RWPE2 (cell line): ENCODE data around the gene SYK.
"Not testable (repeated sequence)": the region's sequence is repeated elsewhere in the genome, so short reads cannot be mapped to it uniquely, and the experiment has no call there.

Experiments used
- ATAC-seq: fragments of 200-7000 bp; cut with Tn5 transposase; 3 replicates; pipeline ENCODE4 v1.9.1; 2021; ENCODE audit warnings: low read depth
- DNase-seq: peaks from one replicate; pipeline ENCODE4 v3.0.0-alpha.2; 2020; ENCODE audit warnings: low spot score
- H3K27ac ChIP-seq: fragments of 450-650 bp; 2 replicates; pipeline ENCODE4 v1.5.1; 2017; ENCODE audit warnings: mild to moderate bottlenecking; ENCODE audit not compliant: poor library complexity, severe bottlenecking
- H3K27me3 ChIP-seq: fragments of 250-450 bp; sonication (Bioruptor Pico); 2 replicates; pipeline ENCODE4 v1.5.1; 2021; ENCODE audit warnings: mild to moderate bottlenecking, moderate library complexity; ENCODE audit not compliant: insufficient read depth, poor library complexity, severe bottlenecking
- H3K36me3 ChIP-seq: fragments of 250-450 bp; sonication (Bioruptor Pico); 2 replicates; pipeline ENCODE4 v1.5.1; 2020; ENCODE audit warnings: low read depth, mild to moderate bottlenecking, moderate library complexity
- H3K4me1 ChIP-seq: fragments of 250-450 bp; sonication (Bioruptor Pico); 2 replicates; pipeline ENCODE4 v1.5.1; 2021; ENCODE audit warnings: mild to moderate bottlenecking, moderate library complexity; ENCODE audit not compliant: insufficient read depth, poor library complexity, severe bottlenecking
- H3K4me3 ChIP-seq: fragments of 250-450 bp; sonication (Bioruptor Pico); 2 replicates; pipeline ENCODE4 v1.5.1; 2021; ENCODE audit warnings: mild to moderate bottlenecking, moderate library complexity; ENCODE audit not compliant: severe bottlenecking
- H3K9me3 ChIP-seq: fragments of 250-450 bp; sonication (Bioruptor Pico); 2 replicates; pipeline ENCODE4 v1.5.1; 2021; ENCODE audit warnings: mild to moderate bottlenecking, moderate library complexity; ENCODE audit not compliant: severe bottlenecking
- TF ChIP-seq, protein P1 (sequence below): fragments of 450-650 bp; IDR thresholded peaks from one replicate; pipeline ENCODE4 v1.5.1; 2017; ENCODE audit warnings: mild to moderate bottlenecking, moderate library complexity; ENCODE audit not compliant: poor library complexity, severe bottlenecking

SYK gene

DNA sequence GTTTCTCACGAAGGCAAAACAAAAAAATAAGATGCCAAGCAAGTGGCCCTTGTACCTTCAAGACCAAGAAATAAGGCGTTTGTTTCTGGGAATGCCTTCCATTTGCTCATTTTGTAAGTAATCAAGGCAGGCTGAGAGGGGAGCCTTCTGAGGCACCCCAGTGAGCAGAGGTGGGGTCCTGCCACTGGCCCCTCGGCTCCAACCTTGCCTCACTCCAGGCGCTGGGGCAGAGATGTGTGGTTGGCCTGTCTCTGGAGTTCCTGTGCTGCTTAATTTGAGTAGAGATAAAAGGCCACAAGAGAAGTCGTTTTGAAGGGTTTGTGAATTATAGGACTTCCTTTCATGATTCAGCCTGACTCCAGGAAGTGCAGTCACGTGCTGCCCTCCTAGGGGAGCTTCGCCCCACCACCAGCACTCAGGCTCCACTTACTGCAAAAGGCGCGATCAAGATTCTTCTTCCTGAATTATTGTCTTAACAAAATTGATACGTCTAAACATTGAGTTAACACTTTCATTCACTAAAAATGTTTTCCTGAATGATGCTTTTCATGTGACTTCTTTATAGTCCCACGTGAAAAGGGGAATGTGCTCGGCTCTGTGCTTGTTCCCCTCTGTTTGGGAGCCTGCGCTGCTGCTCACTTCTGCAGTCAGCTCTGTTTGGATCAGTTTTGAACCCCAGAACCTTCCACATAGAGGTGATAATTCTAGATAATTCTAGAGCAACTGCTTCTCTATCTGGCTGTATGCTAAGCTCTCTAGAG is 13.7 kb downstream of the SYK start:
- Histone ChIP-seq H3K27me3 (no peaks in the 10 kb centered on the region), H3K4me1 (peaks cover 8% of the 10 kb centered on the region), H3K27ac (no peak overlapping the region), H3K4me3 (no peak overlapping the region), H3K36me3 (no peaks in the 10 kb centered on the region), H3K9me3 (no peaks in the 10 kb centered on the region)
- DNase-seq (no peak), ATAC-seq (no peak)
- TF ChIP-seq, protein P1, sequence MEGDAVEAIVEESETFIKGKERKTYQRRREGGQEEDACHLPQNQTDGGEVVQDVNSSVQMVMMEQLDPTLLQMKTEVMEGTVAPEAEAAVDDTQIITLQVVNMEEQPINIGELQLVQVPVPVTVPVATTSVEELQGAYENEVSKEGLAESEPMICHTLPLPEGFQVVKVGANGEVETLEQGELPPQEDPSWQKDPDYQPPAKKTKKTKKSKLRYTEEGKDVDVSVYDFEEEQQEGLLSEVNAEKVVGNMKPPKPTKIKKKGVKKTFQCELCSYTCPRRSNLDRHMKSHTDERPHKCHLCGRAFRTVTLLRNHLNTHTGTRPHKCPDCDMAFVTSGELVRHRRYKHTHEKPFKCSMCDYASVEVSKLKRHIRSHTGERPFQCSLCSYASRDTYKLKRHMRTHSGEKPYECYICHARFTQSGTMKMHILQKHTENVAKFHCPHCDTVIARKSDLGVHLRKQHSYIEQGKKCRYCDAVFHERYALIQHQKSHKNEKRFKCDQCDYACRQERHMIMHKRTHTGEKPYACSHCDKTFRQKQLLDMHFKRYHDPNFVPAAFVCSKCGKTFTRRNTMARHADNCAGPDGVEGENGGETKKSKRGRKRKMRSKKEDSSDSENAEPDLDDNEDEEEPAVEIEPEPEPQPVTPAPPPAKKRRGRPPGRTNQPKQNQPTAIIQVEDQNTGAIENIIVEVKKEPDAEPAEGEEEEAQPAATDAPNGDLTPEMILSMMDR = no peak

DNA sequence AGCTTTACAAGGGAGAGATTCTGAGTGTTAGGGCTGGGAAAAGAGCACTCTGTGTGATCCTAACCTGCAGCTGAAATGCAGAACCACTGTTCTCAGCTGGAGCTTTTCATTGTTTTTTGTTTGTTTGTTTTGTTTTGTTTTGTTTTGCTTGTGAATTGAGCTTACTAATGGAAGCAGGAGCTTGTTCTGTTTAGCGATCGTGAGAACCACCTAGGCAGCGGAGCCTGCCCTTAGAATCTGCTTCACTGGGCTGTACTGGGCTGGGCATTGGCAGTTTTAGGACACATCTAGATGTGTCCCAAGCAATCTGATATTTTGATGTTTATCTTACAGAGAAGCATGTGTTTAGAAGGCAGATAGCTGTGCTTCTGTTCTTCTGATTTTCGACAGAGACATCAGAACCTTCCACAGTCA is 14.3 kb downstream of the SYK start:
- Histone ChIP-seq H3K4me3 (no peak overlapping the region), H3K27me3 (no peaks in the 10 kb centered on the region), H3K27ac (no peak overlapping the region), H3K36me3 (no peaks in the 10 kb centered on the region), H3K9me3 (no peaks in the 10 kb centered on the region), H3K4me1 (peaks cover 5% of the 10 kb centered on the region)
- DNase-seq = no peak
- TF ChIP-seq, protein P1 = no peak
- ATAC-seq = no peak

DNA sequence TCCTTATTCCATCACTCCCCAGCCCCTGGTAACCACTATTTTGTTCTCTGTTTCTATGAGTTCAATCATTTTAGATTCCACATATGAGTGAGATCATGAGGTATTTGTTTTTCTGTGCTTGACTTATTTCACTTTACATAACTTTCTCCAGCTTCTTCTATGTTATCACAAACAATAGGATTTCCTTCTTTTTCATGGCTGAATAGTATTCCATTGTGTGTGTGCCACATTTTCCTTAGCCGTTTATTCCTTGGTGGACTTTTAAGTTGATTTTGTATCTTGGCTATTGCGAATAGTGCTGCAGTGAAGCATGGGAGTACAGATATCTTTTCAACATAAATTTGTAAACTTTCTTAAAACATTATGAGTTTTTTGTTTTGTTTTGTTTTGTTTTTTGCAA is 15.1 kb downstream of the SYK start:
- Histone ChIP-seq H3K36me3 (no peaks in the 10 kb centered on the region), H3K27ac (no peak overlapping the region), H3K4me3 (no peak overlapping the region), H3K4me1 (no peaks in the 10 kb centered on the region), H3K9me3 (no peaks in the 10 kb centered on the region), H3K27me3 (no peaks in the 10 kb centered on the region)
- DNase-seq = no peak
- no peak for ATAC-seq
- TF ChIP-seq, protein P1 = no peak

DNA sequence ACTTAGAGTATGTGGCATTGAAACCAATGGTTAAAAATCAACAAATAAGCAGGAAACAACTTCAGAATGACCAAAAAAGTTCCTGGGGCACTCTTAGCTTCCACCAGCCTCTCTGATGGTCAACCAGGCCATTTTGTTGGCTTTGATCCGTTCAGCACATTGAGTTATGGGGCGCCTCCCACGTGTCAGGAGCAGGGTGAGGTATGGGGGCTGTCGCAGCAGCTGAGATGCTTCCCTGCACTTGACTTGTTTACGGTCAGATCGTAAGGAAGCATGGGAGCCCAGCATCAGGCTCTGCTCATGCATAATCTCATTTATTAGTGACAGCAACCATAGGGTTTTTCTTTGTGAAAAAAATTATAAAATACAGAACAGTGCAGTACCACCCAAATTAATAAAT is 16.7 kb downstream of the SYK start:
- DNase-seq (no peak), ATAC-seq (no peak)
- TF ChIP-seq, protein P1 = no peak
- no peaks in the 10 kb centered on the region for H3K27me3 ChIP-seq
- no peak overlapping the region for H3K27ac ChIP-seq
- H3K9me3 ChIP-seq = peaks cover 3% of the 10 kb centered on the region
- no peak overlapping the region for H3K4me3 ChIP-seq
- H3K36me3 ChIP-seq = 0 out of 2 replicates have a peak, but pooled peaks cover 2% of the 10 kb centered on the region
- no peaks in the 10 kb centered on the region for H3K4me1 ChIP-seq

DNA sequence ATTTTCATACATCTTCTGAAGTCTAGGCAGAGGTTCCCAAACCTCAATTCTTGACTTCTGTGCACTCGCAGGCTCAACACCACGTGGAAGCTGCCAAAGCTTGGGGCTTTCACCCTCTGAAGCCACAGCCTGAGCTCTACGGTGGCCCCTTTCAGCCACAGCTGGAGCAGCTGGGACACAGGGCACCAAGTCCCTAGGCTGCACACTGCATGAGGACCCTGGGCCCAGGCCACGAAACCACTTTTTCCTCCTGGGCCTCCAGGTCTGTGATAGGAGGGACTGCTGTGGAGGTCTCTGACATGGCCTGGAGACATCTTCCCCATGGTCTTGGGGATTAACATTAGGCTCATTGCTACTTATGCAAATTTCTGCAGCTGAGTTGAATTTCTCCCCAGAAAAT is 18.8 kb downstream of the SYK start:
- not testable (repeated sequence) for H3K4me1 ChIP-seq, H3K27ac ChIP-seq, ATAC-seq, H3K36me3 ChIP-seq, DNase-seq, H3K27me3 ChIP-seq, H3K9me3 ChIP-seq, H3K4me3 ChIP-seq

DNA sequence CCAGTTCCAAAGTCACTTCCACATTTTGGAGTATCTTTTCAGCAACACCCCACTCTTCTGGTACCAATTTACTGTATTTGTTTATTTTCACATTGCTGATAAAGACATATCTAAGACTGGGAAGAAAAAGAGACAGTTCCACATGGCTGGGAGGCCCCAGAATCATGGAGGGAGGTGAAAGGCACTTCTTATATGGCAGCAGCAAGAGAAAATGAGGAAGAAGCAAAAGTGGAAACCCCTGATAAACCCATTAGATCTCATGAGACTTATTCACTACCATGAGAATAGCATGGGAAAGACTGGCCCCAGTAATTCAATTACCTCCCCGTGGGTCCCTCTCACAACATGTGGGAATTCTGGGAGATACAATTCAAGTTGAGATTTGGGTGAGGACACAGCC is 19.6 kb downstream of the SYK start:
- not testable (repeated sequence) for H3K27me3 ChIP-seq, H3K36me3 ChIP-seq, H3K9me3 ChIP-seq, DNase-seq, ATAC-seq, H3K4me1 ChIP-seq, H3K27ac ChIP-seq, H3K4me3 ChIP-seq
